Gastroesophageal sphincter (tissue), 3 donors: ENCODE results near the gene GSC.

Experiments
- EP300 ChIP-seq: sonication (generic); formaldehyde crosslinking; IDR thresholded peaks from one replicate; pipeline ENCODE4 v1.6.1; 2017; ENCODE audit warnings: antibody characterized with exemption, mild to moderate bottlenecking
- POLR2A ChIP-seq, 2 donors: fragments of 450-650 bp; IDR thresholded peaks; one replicate each; pipeline ENCODE4 v1.6.1; 2017; ENCODE audit warnings: antibody characterized with exemption in 2 of 2, mild to moderate bottlenecking in 2 of 2, moderate library complexity in 1 of 2
- POLR2AphosphoS5 ChIP-seq: sonication (generic); formaldehyde crosslinking; IDR thresholded peaks from one replicate; pipeline ENCODE4 v1.6.1; 2017; ENCODE audit warnings: antibody characterized with exemption
- TF ChIP-seq, protein P1 (sequence below), 4 experiments: fragments of 200-600 bp in 2 of 4; fragments of 450-650 bp in 2 of 4; sonication (generic) in 1 of 4; IDR thresholded peaks; one replicate each; pipeline ENCODE4 v1.5.1; 2017 to 2019; ENCODE audit warnings: antibody characterized with exemption in 4 of 4, mild to moderate bottlenecking in 2 of 4, moderate library complexity in 2 of 4

DNA sequence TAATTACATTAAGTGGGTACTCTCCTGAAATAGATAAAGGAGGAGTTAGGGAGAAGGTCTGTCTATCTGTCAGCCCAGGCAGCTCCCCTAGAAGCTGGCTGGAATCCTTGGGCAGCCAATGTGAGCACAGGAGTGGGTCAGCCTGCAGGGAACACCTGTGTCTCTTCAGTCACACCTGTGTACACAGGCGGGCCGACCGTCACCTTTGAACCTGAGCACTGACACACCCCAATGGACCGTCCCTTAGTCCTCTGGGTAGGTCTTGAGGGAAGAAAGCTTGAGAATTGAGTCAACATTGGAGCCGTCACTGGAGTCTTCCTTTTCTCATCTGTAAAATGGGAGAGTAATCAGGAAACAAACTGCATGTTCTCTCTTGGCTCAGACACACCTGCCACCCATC lies 9.8 kb upstream of the GSC start:
- TF ChIP-seq POLR2A (IDR thresholded peaks at IDR 0.05) (no peak), EP300 (no peak), POLR2AphosphoS5 (no peak)
- TF ChIP-seq, protein P1, sequence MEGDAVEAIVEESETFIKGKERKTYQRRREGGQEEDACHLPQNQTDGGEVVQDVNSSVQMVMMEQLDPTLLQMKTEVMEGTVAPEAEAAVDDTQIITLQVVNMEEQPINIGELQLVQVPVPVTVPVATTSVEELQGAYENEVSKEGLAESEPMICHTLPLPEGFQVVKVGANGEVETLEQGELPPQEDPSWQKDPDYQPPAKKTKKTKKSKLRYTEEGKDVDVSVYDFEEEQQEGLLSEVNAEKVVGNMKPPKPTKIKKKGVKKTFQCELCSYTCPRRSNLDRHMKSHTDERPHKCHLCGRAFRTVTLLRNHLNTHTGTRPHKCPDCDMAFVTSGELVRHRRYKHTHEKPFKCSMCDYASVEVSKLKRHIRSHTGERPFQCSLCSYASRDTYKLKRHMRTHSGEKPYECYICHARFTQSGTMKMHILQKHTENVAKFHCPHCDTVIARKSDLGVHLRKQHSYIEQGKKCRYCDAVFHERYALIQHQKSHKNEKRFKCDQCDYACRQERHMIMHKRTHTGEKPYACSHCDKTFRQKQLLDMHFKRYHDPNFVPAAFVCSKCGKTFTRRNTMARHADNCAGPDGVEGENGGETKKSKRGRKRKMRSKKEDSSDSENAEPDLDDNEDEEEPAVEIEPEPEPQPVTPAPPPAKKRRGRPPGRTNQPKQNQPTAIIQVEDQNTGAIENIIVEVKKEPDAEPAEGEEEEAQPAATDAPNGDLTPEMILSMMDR (IDR thresholded peaks at IDR 0.05) = no peak
